ENCODE data around the gene ABHD2.
"Not testable (repeated sequence)": the region's sequence is repeated elsewhere in the genome, so short reads cannot be mapped to it uniquely, and the experiment has no call there.

ABHD2 gene

DNA sequence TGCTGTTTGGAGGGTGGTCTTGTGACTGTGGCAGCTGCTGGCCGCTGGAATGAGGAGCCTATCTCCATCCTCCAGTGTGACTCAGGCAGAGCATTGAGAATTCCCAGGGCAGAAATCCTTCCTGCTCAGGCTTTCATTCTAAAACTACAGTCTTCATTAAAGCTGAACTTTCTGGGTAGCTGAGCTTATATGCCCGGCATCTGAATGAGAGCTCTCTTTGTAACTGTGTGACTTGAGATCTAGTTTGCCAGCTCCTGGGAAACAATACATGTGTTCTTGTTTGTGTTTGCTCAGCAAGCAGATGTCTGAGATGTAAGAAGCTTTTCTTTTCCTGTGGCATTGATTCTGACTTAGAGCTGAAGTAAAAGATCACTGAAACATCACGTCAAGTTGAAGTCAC lies 110.7 kb downstream of the ABHD2 start:
- DNase-seq, result no peak

DNA sequence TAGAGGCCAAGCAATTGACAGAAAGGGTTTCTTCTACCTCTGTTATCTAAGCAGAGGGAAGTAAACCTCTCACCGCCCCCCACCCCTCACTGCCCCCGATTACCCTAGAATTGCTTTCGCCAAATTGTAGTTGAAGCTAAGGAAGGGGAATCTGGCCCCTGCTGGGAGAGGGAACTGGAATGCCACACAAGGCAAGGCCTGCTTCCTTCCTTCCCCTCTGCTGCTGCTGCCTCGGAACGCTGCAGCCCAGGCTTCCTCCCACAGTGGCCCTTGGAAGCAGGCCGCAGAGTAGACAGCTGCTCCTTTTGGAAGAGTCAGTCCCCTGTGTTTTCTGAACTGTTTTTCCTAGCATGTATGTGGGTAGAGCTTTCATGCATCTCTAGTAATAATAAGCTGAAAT lies 111.5 kb downstream of the ABHD2 start:
- no peak for DNase-seq

DNA sequence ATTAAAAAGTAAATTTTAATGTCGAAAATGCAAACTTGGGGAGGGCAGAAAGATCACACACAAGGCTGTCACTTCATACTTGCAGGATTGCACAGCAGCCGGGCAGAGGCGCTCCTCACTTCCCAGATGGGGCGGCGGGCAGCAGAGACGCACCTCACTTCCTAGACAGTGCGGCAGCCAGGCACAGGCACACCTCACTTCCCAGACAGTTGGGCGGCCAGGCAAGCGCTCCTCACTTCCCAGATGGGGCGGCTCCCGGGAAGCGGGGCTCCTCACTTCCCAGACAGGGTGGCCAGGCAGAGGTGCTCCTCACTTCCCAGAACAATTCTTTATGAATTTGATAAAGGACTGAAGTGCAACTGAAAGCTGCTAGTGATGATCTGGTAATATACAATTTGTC lies 111.9 kb downstream of the ABHD2 start:
- no peak for DNase-seq

DNA sequence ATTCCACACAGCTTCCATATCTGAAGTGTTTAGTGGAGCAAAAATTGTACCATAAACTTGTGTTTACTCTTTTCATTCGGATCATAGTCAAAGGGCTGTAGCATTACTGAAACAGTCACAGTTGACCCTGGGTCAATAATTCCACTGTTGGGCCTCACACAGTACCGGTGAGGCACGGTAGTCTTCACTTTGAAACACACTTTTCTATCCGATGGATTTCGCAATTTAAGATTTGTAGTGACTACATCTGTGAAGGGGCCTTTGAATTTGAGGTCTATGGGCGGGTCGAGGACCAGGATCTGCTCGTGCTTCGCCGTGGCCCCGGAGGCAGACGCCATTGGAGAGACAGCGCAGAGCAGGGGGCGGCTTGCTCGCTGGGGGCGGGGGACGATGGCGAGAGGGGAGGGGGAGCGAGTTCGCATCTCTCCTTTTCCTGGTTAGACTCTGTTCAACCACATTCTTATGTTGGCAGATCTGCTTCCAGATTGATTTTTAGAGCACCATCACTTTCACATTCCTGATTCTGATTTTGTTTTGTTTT lies 113.3 kb downstream of the ABHD2 start:
- DNase-seq, result no peak

DNA sequence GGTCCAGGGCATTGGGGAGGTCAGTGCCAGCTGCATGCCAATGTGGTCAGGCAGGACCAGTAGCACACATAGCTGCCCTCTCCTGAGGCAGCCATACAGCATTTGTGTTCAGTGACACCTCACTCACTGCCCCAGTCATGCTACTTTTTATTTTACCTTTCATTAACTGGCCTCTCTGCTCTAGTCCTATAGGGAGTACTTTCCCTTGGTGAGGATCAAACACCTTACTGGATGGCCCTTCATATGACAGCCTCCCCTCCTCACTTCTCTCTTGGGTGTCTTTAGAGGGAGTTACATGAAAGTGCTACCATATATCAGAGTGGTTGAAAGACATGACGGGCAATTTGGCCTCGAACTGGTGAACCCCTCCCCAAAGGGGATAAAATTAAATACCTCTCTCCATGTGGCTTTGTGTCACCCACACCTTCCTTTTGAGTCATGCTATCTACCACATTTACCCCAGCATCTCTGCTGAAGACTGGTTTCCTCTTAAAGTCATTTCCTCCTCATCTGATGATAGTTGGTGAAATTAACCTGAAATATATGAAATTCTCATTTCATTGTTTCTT lies 115.5 kb downstream of the ABHD2 start:
- no peak for DNase-seq

DNA sequence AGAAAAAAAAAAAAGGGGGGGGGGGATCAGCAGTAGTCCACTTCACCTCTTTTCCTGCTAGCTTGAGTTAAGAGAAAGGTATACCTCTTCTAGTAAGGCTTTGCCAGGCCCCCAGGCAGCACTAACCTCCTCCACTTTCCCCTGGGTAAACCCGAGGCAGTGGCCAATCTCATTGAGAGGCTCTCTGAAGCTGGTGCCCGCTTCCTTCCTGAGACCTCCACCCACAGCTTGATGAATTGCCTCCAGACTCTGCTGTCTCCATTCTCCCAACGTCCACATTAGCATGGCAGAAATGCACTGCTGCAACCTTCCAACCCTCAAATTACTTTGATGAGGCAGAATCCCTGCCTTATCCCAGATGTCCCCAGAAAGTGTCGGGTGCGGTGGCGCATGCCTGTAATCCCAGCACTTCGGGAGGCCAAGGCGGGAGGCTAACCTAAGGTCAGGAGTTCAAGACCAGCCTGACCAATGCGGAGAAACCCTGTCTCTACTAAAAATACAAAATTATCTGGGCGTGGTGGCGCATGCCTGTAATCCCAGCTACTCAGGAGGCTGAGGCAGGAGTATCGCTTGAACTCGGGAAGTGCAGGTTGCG lies 117.8 kb downstream of the ABHD2 start:
- peak; percentile 1 for DNase-seq

DNA sequence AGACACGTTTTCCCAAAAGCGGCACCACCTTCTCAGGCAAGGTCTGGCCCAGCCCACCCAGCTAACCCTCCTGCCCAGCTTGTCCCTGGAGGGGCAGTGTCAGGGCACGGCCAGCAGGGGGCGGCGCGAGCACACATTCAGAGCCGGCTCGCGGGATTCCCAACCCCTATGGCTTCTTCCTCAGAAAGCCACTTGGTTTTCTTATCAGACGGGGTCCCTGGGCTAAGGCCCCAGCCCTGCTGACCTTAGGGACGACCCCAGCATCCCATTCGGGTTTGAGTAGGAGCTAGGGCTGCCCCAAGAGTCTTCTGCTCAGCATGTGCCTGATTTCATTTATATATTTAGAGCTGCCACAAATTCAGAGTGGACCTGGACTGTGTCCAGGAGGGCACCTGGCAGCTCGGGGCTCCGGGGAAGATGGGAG lies 118.7 kb downstream of the ABHD2 start:
- DNase-seq, result peak; percentile 57

DNA sequence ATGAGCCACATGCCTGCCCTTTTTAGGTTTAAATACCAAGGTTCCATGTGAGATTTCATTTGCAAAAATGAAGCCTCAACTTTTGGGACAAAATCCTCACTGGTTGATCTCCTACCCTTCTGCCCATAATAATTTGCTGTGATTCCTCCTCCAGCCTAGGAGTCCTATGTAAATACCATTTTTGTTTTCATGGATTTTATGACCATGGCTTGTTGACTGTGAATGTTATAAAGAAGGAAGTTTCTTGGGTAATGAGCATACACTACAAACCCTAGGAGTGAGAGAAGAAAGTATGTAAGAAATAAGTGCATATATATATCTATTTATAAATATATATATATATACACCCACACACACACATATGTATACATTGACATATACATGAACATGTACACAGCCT lies 120.0 kb downstream of the ABHD2 start:
- no peak for DNase-seq

DNA sequence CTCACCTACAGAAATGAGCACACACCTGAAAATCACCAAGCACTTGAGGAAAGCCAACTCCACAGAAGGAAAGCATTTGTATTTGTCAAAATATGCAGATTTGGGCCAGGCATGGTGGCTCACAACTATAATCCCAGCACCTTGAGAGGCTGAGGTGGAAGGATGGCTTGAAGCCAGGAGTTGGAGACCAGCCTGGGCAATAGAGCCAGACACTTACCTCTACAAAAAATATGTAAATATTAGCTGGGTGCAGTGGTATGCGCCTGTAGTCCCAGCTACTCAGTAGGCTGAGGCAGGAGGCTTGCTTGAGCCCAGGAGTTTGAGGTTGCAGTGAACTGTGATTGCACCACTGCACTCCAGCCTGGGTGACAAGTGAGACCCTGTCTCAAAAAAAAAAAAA lies 120.8 kb downstream of the ABHD2 start:
- no peak for DNase-seq

DNA sequence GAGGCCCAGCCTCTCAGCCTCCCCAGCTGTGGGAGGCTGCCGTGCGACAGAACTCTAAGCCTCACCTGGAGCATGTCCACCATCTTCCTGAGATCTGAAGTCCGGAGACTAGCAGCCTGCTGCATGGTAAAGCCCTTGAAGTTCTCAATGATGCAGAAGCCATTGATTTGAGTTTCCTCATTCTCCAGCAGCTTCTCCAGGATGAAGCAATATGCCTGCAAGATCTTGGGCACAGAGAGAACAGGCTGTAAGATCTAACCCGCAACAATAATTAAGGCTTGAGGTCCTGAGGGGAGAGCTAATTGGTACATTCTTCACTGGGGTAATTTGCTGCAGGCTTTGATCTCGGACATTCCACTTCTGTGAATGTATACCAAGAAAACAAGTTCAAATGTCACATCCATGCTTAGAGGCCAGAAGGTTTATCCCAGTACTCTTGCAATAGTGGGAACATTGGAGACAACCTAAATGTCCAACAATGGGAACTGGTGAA lies 123.5 kb downstream of the ABHD2 start:
- no peak for DNase-seq

DNA sequence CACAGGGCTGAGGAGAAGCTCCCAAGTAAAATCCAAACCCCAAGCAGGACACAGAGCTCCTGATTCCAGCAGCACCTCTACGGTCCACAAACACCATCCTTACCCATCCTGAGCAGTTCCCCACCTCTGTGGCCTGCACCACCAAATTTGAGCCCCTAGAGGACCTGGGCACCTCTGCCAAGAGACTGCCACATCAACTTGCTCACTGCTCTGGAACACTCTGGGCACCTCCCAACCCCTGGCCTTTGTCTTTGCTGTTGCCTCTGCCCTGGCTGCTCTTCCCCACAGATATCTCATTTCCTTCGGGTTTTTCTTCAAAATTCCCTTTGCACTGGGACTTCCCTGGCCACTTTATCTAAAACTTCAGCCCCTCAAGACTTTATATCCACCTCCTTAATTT lies 127.4 kb downstream of the ABHD2 start:
- no peak for DNase-seq

DNA sequence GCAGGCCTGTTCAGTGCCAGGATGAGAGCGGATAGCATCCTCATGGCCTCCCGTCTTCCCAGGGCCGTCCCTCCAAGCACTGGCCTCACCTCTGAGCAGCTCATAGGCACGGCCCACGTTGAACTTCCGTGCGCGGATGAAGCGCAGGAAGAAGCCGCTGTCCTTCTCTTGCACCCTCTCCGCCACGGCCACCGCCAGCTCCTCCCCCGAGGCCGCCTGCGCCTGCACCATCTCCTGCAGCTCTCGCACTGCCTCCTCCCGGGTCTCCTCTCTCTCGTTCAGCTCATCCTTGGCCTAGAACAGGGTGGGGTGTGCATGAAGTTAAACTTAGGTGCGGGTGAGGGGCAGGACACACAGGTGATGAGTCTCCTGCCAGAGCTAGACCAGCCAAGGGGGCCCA lies 128.8 kb downstream of the ABHD2 start:
- no peak for DNase-seq

DNA sequence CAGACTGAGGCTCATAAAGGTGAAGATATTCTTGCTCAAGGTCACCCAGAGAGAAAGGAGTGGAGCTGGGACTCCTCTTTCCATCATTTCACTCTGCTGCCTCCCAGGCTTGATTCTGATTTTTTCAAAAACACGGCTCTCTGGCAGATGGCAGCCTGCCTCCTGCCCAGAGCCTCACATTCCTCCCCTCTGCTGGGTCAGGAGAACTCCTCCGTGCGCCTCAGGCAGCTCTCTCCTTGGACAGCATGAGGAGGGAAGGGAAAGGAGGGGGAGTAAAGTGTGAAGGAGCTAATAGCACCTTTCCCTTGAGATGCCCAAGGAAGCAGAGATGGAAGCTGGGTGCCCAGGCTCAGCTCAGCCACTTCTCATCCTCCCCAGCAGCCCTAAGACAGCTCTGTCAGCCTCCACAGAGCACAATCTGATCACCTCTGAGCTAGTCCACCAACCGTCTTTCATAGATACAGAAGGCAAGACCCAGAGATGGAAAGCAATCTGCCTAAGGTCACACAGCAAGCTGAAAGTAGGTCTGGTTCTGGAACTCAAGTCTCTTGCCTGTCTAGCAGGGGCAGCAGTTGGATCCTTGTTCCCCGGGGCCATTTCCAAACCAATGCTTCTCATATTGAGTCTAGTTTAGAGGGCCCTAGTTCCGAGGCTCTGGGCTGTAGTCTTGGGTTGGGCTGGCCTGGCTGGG lies 129.6 kb downstream of the ABHD2 start:
- no peak for DNase-seq

DNA sequence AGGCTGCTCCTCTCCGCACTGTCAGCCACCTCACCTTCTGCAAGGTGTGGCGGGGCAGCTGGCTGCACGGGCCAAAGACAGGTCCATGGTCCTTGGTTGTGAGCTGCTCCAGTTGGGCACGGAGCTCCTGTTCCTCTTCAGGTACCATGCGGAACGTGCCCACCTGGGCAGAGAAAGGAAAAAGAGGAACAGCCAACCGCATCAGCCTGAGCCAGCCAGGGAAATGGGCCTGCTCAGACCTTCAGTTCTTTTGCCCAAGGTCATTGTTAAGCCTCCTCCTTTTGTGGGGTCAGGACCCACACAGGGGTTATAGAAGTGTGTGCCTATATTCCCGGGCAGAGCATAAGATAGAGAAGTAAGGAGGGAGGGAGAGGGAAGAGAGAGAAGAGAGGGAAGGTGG lies 130.3 kb downstream of the ABHD2 start:
- DNase-seq, result no peak

DNA sequence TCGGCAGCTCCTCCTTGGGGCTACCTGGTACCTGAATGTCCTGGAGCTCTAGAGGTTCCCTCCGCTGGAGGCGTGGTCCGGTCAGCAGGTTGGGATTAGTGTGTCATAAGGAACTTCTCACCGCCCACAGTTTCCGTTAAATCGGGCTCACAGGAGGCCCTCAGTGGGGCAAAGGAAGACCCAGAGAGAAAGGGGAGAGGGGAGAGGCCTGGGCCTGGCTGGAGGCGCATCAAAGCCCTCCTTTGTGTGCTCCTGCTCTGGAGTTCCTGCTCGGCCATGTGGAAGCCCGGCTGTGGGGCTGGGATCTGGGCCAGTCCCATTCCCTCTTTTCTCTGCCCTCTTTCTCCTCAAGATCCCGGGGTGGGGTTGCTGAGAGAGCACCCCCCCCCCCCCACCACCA lies 133.3 kb downstream of the ABHD2 start, which contains the start of gene RLBP1:
Gene RLBP1, minus strand, starts transcription at position 37 of the 400 bp plus-strand sequence. CDS start 2,604 bp downstream, outside the sequence.
- DNase-seq, result no peak

DNA sequence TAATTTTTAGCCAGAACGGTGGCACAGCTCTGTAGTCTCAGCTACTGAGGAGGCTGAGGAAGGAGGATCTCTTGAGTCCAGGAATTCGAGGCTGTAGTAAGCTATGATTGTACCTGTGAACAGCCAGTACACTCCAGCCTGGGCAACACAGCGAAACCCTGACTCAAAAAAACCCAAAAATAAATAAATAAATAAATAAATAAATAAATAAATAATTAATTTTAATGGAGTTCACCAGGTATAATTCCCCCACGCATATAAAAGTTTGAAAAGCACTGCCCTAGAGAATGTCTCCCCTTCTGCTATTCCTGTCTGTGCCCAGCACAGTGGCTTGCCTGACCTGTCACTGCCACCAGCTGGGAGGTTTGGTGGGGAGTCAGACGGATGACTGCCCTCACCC lies 137.3 kb downstream of the ABHD2 start:
- DNase-seq, result no peak

DNA sequence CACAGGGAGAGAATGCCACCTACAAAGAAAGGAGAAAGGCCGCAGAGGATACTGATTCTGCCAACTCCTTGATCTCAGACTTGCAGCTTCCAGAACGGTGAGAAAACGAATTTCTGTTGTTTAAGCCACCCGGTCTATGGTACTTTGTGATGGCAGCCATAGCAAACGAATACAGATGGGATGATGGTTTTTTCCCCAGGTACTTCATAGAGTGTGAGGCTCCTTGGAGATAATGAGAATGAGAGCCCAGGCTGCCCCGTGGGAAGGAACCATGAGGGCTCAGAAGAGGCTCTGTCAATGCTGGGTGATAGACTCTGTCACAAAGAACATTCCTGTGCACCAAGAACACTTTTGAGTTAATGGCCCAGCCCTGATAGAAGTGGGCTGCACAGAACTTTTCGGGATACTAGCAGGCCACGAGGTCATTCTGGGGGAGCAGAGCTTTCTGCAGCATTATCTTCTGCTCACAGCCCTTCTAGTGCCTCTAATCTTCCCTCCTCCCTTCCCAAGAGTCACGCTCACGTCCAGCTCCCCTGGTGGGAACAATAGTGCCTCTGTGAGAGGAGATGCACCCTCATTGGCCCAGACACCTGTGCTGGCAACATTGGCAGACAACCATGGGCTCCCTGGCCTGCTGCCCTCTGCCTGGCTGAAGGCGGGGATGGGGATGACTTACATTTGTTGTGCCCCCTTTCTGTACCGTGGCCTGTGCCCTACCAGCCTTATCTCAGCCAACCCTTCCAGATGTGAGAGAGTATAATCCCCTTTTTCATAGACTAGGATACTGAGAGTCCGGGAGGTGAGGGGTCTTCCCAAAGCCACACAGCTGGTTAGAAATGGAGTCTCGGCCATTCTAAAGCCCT lies 138.3 kb downstream of the ABHD2 start:
- no peak for DNase-seq

DNA sequence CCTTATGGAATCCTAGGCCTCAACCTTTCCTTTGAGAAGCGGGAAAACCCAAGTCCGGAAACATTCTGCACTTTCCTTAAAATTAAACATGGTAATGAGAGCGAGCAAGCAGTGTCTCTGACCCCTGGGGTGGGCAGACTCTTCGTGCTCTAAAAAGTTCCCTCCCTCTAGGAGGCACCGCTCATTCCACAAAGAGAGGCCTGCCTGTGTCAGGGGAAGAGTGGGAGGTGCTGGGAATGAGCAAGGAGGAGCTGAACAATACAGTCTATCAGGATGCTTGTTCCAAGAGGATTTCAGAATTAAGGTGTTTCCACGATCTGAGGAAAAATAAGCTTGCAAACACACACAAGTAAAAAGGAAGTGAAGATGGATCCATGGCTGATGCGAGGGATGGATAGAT lies 139.2 kb downstream of the ABHD2 start:
- DNase-seq, result no peak

DNA sequence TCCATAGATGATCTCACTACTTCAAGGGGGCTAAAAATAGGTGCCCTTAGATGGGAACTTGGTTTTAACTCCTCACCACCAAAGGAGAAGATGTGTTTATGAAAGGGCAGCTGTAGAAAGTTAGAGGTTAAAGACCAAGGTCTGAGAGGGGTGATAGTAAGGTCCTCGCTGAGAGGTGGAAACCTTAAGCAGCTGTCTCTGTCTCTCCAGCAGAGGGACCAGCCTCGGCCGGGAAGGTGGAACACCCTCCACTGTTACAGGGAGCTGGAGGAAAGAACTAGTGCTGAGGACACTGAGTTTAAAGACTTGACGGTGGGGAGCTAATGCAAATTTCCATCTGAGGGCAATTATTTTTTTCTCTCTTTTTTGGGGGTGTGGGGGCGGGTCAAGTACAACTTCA lies 142.0 kb downstream of the ABHD2 start:
- DNase-seq, result no peak

DNA sequence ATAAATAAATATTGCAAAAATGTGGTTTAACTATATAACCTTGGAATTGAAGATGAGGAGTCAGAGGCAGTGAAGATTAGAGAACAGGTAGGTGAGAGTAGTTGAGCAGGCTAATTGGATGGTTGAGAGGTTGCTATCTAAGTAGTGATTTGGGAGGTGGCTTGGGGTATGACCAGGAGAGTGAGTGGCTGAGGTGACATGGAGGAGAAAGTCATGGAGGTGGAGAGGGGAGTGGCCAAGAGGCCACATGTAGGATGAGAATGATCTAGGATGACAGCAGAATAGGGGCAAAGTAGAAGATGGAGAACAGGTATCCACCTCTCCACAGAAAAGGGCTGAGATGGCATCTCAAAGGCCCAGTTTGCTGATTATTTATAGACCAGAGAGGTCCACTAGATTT lies 143.6 kb downstream of the ABHD2 start:
- no peak for DNase-seq

DNA sequence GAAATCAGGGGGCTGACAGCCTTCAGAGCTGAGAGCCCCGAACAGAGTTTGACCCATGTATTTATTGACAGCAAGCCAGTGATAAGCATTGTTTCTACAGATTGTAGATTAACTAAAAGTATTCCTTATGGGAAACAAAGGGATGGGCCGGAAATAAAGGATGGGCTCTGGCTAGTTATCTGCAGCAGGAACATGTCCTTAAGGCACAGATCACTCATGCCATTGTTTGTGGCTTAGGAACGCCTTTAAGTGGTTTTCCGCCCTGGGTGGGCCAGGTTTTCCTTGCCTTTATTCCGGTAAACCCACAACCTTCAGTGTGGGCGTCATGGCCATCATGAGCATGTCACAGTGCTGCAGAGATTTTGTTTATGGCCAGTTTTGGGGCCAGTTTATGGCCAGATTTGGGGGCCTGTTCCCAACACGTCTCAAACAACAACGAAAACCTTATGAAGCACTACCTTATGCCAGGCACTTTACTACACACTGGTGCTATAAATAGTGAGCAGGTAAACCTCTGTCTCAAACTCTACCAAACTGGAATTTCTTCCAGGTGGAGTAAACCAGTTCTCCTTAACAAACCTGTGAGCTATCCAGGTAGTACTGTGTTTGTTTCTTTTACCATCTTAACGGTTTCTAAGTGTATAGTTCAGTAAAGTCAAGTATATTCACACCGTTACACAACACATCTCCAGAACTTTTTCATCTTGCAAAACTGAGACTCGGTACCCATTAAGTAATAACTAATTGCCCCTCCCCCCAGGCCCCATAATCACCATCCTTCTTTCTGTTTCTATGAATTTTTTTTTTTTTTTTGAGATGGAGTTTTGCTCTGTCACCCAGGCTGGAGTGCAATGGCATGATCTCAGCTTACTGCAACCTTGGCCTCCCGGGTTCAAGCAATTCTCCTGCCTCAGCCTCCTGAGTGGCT lies 151.9 kb downstream of the ABHD2 start:
- not testable (repeated sequence) for DNase-seq
